ENCODE data around the gene RLN2.

DNA sequence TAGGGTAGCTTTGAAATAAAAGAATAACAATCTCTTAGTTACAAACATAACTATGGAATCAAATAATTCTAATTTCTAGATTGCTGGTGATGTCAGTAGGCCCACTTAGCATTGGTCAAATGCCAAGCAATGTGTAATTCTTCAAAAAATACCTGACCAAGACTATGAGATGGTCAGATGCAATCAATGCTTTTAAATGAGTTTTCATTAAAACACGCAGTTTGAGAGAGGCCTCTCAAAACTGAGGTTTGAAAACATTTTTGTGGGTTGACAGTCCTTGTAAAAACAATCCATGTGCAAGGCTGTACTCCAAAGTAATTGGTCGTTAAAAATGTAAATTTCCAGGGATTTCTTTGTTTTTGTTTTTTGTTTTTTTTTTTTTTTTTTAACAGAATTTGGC, 1.2 kb upstream of the RLN2 start:
- TF ChIP-seq, protein P1, sequence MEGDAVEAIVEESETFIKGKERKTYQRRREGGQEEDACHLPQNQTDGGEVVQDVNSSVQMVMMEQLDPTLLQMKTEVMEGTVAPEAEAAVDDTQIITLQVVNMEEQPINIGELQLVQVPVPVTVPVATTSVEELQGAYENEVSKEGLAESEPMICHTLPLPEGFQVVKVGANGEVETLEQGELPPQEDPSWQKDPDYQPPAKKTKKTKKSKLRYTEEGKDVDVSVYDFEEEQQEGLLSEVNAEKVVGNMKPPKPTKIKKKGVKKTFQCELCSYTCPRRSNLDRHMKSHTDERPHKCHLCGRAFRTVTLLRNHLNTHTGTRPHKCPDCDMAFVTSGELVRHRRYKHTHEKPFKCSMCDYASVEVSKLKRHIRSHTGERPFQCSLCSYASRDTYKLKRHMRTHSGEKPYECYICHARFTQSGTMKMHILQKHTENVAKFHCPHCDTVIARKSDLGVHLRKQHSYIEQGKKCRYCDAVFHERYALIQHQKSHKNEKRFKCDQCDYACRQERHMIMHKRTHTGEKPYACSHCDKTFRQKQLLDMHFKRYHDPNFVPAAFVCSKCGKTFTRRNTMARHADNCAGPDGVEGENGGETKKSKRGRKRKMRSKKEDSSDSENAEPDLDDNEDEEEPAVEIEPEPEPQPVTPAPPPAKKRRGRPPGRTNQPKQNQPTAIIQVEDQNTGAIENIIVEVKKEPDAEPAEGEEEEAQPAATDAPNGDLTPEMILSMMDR (IDR thresholded peaks at IDR 0.05): no peak
- TF ChIP-seq POLR2A (IDR thresholded peaks at IDR 0.05): no peak

All from suprapubic skin (tissue), 3 donors.